ENCODE results near the gene INPP5A.
"Not testable (repeated sequence)": the region's sequence is repeated elsewhere in the genome, so short reads cannot be mapped to it uniquely, and the experiment has no call there.

Gene INPP5A

GRCh38 chr10:132545659-132546367 is 8.2 kb downstream of the INPP5A start:
- in situ Hi-C loops (cut with HindIII; ENCODE audit: low sequenced_read_pairs) = no loop called here

- in situ Hi-C loops (cut with HindIII; ENCODE audit: low sequenced_read_pairs) = no loop called here
These were observed 9.2 kb downstream of the INPP5A start for GRCh38 chr10:132546567-132547420.

- in situ Hi-C loops (cut with HindIII; ENCODE audit: low sequenced_read_pairs) = no loop called here
These were observed 9.9 kb downstream of the INPP5A start for GRCh38 chr10:132547421-132547861.

- in situ Hi-C loops (cut with HindIII; ENCODE audit: low sequenced_read_pairs) = no loop called here
These were observed 10.7 kb downstream of the INPP5A start for GRCh38 chr10:132548106-132548823.

DNA sequence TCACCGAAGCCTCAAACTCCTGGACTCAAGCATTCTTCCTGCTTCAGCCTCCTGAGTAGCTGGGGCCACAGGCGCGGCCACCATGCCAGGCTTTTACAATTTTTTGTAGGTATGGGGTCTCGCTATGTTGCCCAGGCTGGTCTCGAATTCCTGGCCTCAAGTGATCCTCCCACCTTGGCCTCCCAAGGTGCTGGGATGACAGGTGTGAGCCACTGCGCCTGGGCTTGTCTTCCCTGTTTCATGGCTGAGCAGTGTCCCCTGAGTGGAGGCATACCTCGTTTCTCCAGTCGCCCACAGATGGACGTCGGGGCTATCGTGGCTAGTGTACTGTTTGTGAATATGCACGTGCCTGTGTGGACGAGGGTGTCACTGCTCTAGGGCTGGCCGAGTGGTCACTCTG is 11.3 kb downstream of the INPP5A start:
- in situ Hi-C loops (cut with HindIII; ENCODE audit: low sequenced_read_pairs) = no loop called here

GRCh38 chr10:132549371-132549770 is 11.8 kb downstream of the INPP5A start:
- in situ Hi-C loops (cut with HindIII; ENCODE audit: low sequenced_read_pairs) = no loop called here

DNA sequence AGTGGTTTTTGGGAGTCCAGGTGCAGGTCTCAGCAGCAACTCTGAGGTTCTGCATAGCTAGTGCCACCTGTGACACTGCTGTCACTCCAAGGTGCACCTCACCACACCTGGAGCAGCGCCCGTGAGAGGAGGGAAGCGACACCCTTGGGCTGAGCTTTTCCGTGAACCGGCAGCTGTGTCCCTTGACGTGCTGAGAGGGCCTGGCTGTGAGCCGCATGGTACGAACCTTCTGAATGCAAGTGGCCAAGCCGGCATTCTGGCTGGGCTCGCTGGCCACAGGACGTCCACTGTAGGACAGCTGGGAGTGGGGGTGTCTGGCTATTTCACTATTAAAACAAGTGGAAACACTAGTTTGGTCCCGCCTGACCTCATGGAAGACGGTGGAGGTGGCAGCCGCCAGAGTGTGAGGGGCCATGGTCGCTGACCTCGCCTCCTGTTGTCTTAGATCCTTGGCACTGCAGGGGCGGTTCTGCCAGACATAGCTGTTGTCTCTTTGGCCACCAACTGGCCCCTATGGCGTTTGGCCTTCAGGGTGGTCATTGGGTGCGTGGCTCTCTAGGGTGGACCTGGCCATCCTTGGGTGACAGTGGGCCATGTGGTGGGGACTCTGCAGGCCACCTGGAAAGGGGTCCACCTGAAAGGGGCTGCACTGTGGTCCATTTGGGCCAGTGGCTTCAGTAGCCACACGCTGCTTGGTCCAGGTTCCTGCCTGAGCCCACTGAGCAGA is 12.9 kb downstream of the INPP5A start:
- in situ Hi-C loops (cut with HindIII; ENCODE audit: low sequenced_read_pairs) = no loop called here

- in situ Hi-C loops (cut with HindIII; ENCODE audit: low sequenced_read_pairs) = no loop called here
These were observed 13.7 kb downstream of the INPP5A start for GRCh38 chr10:132551093-132551807.

DNA sequence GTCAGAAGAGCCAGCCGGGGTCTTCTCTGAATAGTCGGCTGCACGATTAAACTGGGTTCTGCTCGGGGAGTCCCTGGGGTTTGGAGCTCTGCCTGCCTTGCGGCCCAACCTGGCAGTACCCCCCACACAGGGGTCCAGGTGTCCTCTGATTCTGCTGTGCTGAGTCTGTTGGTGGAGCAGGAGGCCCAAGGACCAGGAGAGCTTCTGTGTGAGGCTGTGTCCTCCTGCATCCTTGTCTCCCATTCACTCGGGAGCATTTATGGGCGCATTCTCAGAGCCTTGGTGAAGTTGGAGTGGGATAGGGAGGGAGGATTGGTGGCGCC is 14.2 kb downstream of the INPP5A start:
- in situ Hi-C loops (cut with HindIII; ENCODE audit: low sequenced_read_pairs) = no loop called here

DNA sequence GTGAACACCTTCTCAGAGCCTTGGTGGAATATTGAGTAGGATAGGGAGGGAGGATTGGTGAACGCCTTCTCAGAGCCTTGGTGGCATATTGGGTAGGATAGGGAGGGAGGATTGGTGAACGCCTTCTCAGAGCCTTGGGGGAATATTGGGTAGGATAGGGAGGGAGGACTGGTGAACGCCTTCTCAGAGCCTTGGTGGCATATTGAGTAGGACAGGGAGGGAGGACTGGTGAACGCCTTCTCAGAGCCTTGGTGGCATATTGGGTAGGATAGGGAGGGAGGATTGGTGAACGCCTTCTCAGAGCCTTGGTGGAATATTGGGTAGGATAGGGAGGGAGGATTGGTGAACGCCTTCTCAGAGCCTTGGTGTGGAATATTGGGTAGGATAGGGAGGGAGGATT is 15.0 kb downstream of the INPP5A start:
- in situ Hi-C loops (cut with HindIII; ENCODE audit: low sequenced_read_pairs) = not testable (repeated sequence)

- in situ Hi-C loops (cut with HindIII; ENCODE audit: low sequenced_read_pairs) = not testable (repeated sequence)
These were observed 16.0 kb downstream of the INPP5A start for GRCh38 chr10:132553568-132553967.

GRCh38 chr10:132554053-132554990 is 16.7 kb downstream of the INPP5A start:
- in situ Hi-C loops (cut with HindIII; ENCODE audit: low sequenced_read_pairs) = no loop called here

- in situ Hi-C loops (cut with HindIII; ENCODE audit: low sequenced_read_pairs) = no loop called here
These were observed 17.5 kb downstream of the INPP5A start for GRCh38 chr10:132554991-132555647.

GRCh38 chr10:132555648-132556575 is 18.3 kb downstream of the INPP5A start:
- in situ Hi-C loops (cut with HindIII; ENCODE audit: low sequenced_read_pairs) = no loop called here

DNA sequence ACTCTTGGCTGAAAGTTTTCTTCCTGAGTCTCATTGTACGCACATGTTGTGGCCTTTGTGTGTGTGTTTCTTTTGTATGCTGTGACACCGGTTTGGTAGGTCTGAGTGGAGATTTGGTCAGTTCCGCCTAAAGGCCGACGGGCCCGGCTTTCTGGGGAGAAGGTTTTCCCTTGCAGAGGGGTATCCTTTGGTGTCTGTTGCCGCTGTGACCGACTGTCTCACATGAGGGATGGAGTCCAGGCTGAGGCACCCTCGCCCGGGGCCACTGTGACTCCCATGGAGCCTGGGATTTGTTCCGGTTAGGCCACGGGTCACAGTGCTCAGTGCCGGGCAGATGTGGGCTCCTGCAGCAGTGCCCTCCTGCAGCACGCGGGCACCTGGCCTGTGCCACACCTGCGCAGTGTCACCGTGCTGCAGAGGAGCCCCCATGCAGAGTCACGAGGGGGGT is 19.4 kb downstream of the INPP5A start:
- in situ Hi-C loops (cut with HindIII; ENCODE audit: low sequenced_read_pairs) = no loop called here

DNA sequence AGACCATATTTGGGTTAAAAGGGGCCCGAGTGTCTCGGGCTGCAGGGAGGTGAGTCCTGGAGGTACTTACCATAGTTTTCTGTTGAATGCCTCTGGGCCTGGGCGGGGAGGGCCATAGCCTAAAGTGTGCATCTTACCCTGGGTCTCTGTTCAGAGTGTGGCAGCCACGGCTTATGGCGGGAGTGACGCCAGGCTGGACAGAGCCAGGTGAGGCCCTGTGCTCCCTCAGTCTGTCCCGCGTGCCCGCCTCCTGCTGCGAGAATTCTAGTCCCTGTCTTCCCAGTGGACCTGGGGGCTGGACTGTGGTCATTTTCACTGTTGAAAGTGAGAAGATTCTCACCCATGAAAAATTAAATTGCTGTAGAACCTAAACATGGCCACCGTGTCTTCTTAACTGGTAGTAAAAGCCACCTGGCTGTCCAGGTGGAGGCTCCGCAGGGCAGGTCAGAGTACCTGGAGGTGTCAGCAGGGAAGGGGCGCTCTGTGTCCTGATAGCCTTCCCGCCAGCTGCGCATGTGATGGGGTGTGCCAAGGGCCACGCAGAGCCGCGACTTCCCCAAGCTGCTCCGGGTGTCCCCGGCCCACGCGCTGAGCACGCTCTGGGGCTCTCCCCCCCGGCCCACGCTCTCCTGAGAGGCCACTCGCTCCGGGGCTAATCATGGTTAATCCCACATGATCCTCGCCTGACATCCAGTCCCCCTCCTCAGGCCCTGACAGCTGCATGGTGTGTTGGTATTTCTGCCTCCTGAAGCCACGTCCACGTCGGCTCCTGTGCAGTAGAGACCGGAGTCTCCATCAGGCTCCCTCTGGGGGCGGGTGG is 20.3 kb downstream of the INPP5A start:
- in situ Hi-C loops (cut with HindIII; ENCODE audit: low sequenced_read_pairs) = no loop called here

All from DLD1 (cell line).